Endothelial cell of umbilical vein (primary cell): ENCODE data around the gene TMEM203. TPM values are rescaled to one million over a fixed set of nuclear protein-coding genes. Genes with fewer than 3 reads are reported as not detected.

ENCODE experiments used
- BruUV-seq: library from RNA; stranded (reverse); fragments of 400-500 nt; replicated peaks from 2 replicates; lab custom pipeline; 2021; lab: Mats Ljungman, UMichigan
- CTCF ChIA-PET: fragments of 300-600, 350-600 bp; sonication (Branson Sonifier 250); formaldehyde crosslinking; loops from one replicate; lab custom pipeline; 2021; ENCODE audit warnings: antibody characterized with exemption, inconsistent platforms; lab: Charles Lee
- POLR2A ChIA-PET: fragments of 300-600, 350-600 bp; sonication (Branson Sonifier 250); formaldehyde crosslinking; loops from one replicate; lab custom pipeline; 2021; ENCODE audit warnings: antibody characterized with exemption, inconsistent platforms; lab: Charles Lee
- DNase-seq: peaks from one replicate; pipeline ENCODE4 v3.0.0-alpha.2; 2011; ENCODE audit warnings: low read depth, low spot score
- FAIRE-seq: peaks from 2 replicates; lab custom pipeline; 2011; peaks lifted over from hg19 to GRCh38; lab: Jason Lieb, UNC
- H2AFZ ChIP-seq: 2 replicates; pipeline ENCODE4 v1.6.0; 2012; ENCODE audit warnings: low read depth, low read length, control low read depth, inconsistent platforms
- H3K27ac ChIP-seq: 2 replicates; pipeline ENCODE4 v1.5.1; 2011; ENCODE audit warnings: low read depth, mild to moderate bottlenecking, control low read depth, low read length, moderate library complexity; ENCODE audit not compliant: insufficient read depth
- H3K27me3 ChIP-seq, 2 experiments: 2 replicates each; pipeline versions ENCODE4 v1.6.0 to v1.6.1; 2011; ENCODE audit warnings: low read length in 2 of 2, mixed read lengths in 1 of 2; ENCODE audit not compliant: control insufficient read depth in 2 of 2, insufficient read depth in 2 of 2
- H3K36me3 ChIP-seq, 2 experiments: 2 replicates in 1 of 2; 3 replicates in 1 of 2; pipeline ENCODE4 v1.5.1; 2011; ENCODE audit warnings: low read length in 2 of 2, mild to moderate bottlenecking in 1 of 2, moderate library complexity in 1 of 2; ENCODE audit not compliant: control insufficient read depth in 2 of 2, insufficient read depth in 2 of 2; ENCODE audit errors: extremely low read depth in 1 of 2
- H3K4me1 ChIP-seq: 3 replicates; pipeline ENCODE4 v1.5.1; 2011; ENCODE audit warnings: mild to moderate bottlenecking, low read length; ENCODE audit not compliant: control insufficient read depth, insufficient read depth; ENCODE audit errors: extremely low read depth
- H3K4me2 ChIP-seq: 2 replicates; pipeline ENCODE4 v1.6.1; 2011; ENCODE audit warnings: low read length, control low read depth, mixed read lengths; ENCODE audit not compliant: insufficient read depth
- H3K4me3 ChIP-seq, 3 experiments: fragments of 200-600 bp in 1 of 3; sonication (generic), shearing (Covaris generic) in 1 of 3; replicated peaks in 1 of 3; 2 replicates each; pipeline ENCODE4 v1.5.1; 2011 to 2016; ENCODE audit warnings: control low read depth in 3 of 3, low read length in 3 of 3, mild to moderate bottlenecking in 2 of 3, inconsistent platforms in 1 of 3, low read depth in 1 of 3, moderate library complexity in 1 of 3; ENCODE audit not compliant: insufficient read depth in 1 of 3
- H3K79me2 ChIP-seq: 2 replicates; pipeline ENCODE4 v1.6.0; 2012; ENCODE audit warnings: low read length, inconsistent platforms; ENCODE audit not compliant: control insufficient read depth, insufficient read depth
- H3K9ac ChIP-seq: replicated peaks from 2 replicates; pipeline ENCODE3; 2011; ENCODE audit warnings: low read length, control low read depth; ENCODE audit not compliant: insufficient read depth; ENCODE audit errors: extremely low read depth
- H3K9me1 ChIP-seq: replicated peaks from 3 replicates; pipeline ENCODE4 v1.6.0; 2011; ENCODE audit warnings: mild to moderate bottlenecking, low read length; ENCODE audit not compliant: control insufficient read depth, insufficient read depth; ENCODE audit errors: extremely low read depth
- H3K9me3 ChIP-seq: replicated peaks from 2 replicates; pipeline ENCODE4 v1.5.1; 2012; ENCODE audit warnings: low read length, inconsistent platforms; ENCODE audit not compliant: control insufficient read depth, insufficient read depth
- H4K20me1 ChIP-seq: replicated peaks from 2 replicates; pipeline ENCODE3; 2011; ENCODE audit warnings: mild to moderate bottlenecking, low read length; ENCODE audit not compliant: control insufficient read depth, insufficient read depth; ENCODE audit errors: extremely low read depth
- EZH2 ChIP-seq: IDR thresholded peaks from 2 replicates; pipeline ENCODE4 v1.6.1; 2012; ENCODE audit warnings: borderline replicate concordance, low read depth, mild to moderate bottlenecking, moderate library complexity, low read length, inconsistent platforms; ENCODE audit not compliant: severe bottlenecking
- GATA2 ChIP-seq: IDR thresholded peaks from 2 replicates; pipeline ENCODE4 v1.7.0; 2011; ENCODE audit warnings: low read depth, mild to moderate bottlenecking, moderate library complexity, mixed read lengths, low read length; ENCODE audit not compliant: insufficient read length, insufficient read depth
- JUN ChIP-seq: IDR thresholded peaks from 2 replicates; pipeline ENCODE4 v1.6.1; 2011; ENCODE audit warnings: borderline replicate concordance, low read depth; ENCODE audit not compliant: insufficient read length, insufficient read depth
- MAX ChIP-seq: IDR thresholded peaks from 2 replicates; pipeline ENCODE4 v1.6.1; 2011; ENCODE audit not compliant: insufficient read depth, insufficient read length
- MYC ChIP-seq: IDR thresholded peaks from one replicate; pipeline ENCODE4 v1.6.1; 2011; ENCODE audit warnings: mild to moderate bottlenecking, low read depth, low read length
- POLR2AphosphoS5 ChIP-seq: IDR thresholded peaks from 2 replicates; pipeline ENCODE4 v1.6.1; 2012; ENCODE audit warnings: low read depth, mild to moderate bottlenecking, control low read depth, low read length, moderate library complexity; ENCODE audit not compliant: insufficient read depth
- dilution Hi-C: fragments of 300-500 bp; cut with MboI; formaldehyde crosslinking; loops from one replicate; pipeline ENCODE4 v1.15.0; 2019; ENCODE audit warnings: low sequenced_read_pairs; ENCODE audit not compliant: extremely low pct_ligation_motif_present
- intact Hi-C: fragments of 100-400 bp; cut with micrococcal nuclease; formaldehyde crosslinking; loops from one replicate; pipeline ENCODE4 v1.10.0; 2022
- polyA plus RNA-seq, 4 experiments: library from polyadenylated mRNA; depleted of rRNA in 3 of 4; stranded (reverse) in 3 of 4; unstranded in 1 of 4; fragments of >200 nt; gene quantifications; 2 replicates each; pipeline versions ENCODE4 v1.2.1 to v1.2.3, GENCODE V29; 2011 to 2012; ENCODE audit warnings: missing spikeins in 1 of 4
- total RNA-seq: library from RNA; stranded (reverse); gene quantifications from 2 replicates; pipeline ENCODE4 v1.2.3, GENCODE V29; 2021
- TF ChIP-seq, protein P1 (sequence below), 2 donors: IDR thresholded peaks; 1 replicate in 1 of 2; 2 replicates in 1 of 2; pipeline ENCODE4 v1.5.1; 2011; ENCODE audit warnings: low read length in 2 of 2, mild to moderate bottlenecking in 2 of 2, moderate library complexity in 2 of 2, control low read depth in 1 of 2, inconsistent platforms in 1 of 2, low read depth in 1 of 2; ENCODE audit not compliant: insufficient read depth in 1 of 2; ENCODE audit errors: extremely low read depth in 1 of 2

Gene TMEM203
- total and polyA plus RNA-seq, 2 donors (not counting 3 experiments of a cell fraction or from before 2014, with no cell fraction given), result 29.6 to 39.8 TPM

DNA sequence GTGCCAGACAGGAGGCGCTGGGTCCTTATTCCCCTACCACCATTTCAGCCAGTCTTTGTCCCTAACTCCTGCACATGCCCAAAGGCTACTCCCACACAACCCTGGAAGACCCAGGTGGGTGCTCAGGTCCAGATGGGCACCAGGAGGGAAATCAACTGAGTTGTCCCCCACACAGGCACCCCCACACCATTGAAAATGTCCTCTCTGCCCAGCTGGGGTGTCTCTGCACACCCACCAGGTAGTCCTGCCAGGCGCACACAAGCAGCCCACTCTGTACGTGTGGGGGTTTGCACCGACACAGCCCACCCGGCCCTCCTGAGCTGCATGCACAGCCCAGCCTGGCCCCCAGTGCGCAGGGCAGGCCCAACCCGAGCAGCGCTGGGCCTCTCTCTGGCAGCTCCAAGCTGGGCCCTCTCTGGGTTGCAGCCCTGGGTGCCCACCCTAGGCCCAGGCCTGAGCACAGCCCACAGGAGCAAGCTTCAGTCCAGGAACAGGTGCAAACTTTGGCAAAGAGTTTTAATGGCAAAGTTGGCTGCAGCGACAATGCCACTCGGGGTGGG, 14.4 kb upstream of the TMEM203 start:
- Histone ChIP-seq H3K9me1 (no peaks in the 10 kb centered on the region), H3K4me1 (peaks cover 18% of the 10 kb centered on the region), H3K27ac (no peak overlapping the region), H2AFZ (no peak overlapping the region), H3K79me2 (no peaks in the 10 kb centered on the region), H3K4me2 (no peak overlapping the region), H3K9ac (no peak overlapping the region), H3K9me3 (no peaks in the 10 kb centered on the region), H4K20me1 (no peaks in the 10 kb centered on the region), H3K36me3 (peaks cover 0 to 2% of the 10 kb centered on the region in 2 experiments), H3K4me3 (no peak overlapping the region), H3K27me3 (no peaks in the 10 kb centered on the region)
- FAIRE-seq, result no peak
- dilution Hi-C loops (no loop called here), intact Hi-C loops (no loop called here)
- CTCF ChIA-PET, result interaction anchor here (2.1 kb wide), 1 partner anchor 17 kb away, joined by 8 read pairs; no protein-coding TSS in a partner anchor
- POLR2A ChIA-PET, result no interaction called here
- DNase-seq, result no peak
- BruUV-seq, result no TSS peak
- no peak for TF ChIP-seq POLR2AphosphoS5
- TF ChIP-seq JUN, result no peak
- TF ChIP-seq, protein P1, sequence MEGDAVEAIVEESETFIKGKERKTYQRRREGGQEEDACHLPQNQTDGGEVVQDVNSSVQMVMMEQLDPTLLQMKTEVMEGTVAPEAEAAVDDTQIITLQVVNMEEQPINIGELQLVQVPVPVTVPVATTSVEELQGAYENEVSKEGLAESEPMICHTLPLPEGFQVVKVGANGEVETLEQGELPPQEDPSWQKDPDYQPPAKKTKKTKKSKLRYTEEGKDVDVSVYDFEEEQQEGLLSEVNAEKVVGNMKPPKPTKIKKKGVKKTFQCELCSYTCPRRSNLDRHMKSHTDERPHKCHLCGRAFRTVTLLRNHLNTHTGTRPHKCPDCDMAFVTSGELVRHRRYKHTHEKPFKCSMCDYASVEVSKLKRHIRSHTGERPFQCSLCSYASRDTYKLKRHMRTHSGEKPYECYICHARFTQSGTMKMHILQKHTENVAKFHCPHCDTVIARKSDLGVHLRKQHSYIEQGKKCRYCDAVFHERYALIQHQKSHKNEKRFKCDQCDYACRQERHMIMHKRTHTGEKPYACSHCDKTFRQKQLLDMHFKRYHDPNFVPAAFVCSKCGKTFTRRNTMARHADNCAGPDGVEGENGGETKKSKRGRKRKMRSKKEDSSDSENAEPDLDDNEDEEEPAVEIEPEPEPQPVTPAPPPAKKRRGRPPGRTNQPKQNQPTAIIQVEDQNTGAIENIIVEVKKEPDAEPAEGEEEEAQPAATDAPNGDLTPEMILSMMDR (IDR thresholded peaks at IDR 0.05; ENCODE audit: extremely low read depth in 1 of 2, insufficient read depth in 1 of 2, low read depth in 1 of 2, low read length in 2 of 2), result no peak
- TF ChIP-seq EZH2, result no peak
- no peak for TF ChIP-seq MYC
- TF ChIP-seq GATA2, result no peak
- TF ChIP-seq MAX, result no peak
